Nephron (organoid): Measurements from ENCODE around the gene LGR5.

Experiments used
- H3K27ac Mint-ChIP-seq, 3 experiments: 2 replicates each; pipeline ENCODE4 v1.8.0; 2020; ENCODE audit warnings: mixed read lengths in 3 of 3, mild to moderate bottlenecking in 2 of 3, moderate library complexity in 1 of 3
- H3K27me3 Mint-ChIP-seq: 2 replicates; pipeline ENCODE4 v1.8.0; 2021; ENCODE audit warnings: low read depth, mild to moderate bottlenecking, moderate library complexity, mixed read lengths
- H3K36me3 Mint-ChIP-seq: 2 replicates; pipeline ENCODE4 v1.8.0; 2020; ENCODE audit warnings: low read depth, mixed read lengths
- H3K4me1 Mint-ChIP-seq: 2 replicates; pipeline ENCODE4 v1.8.0; 2020; ENCODE audit warnings: mixed read lengths
- H3K4me3 Mint-ChIP-seq, 3 experiments: 2 replicates each; pipeline ENCODE4 v1.8.0; 2020; ENCODE audit warnings: mild to moderate bottlenecking in 3 of 3, mixed read lengths in 3 of 3, moderate library complexity in 2 of 3
- H3K9me3 Mint-ChIP-seq: 2 replicates; pipeline ENCODE4 v1.8.0; 2020; ENCODE audit warnings: mixed read lengths
- CTCF ChIP-seq, 3 experiments: fragments of 200-600 bp; sonication (generic); IDR thresholded peaks; one replicate each; pipeline ENCODE4 v1.5.0; 2021; ENCODE audit warnings: antibody characterized with exemption in 3 of 3; ENCODE audit not compliant: unreplicated experiment in 3 of 3

The LGR5 gene

GRCh38 chr12:71400481-71400880 lies 39.1 kb upstream of the LGR5 start:
- no peak for TF ChIP-seq CTCF (IDR thresholded peaks at IDR 0.05; ENCODE audit: unreplicated experiment in 3 of 3)
- no peak overlapping the region for H3K4me3 Mint-ChIP-seq
- no peaks in the 10 kb centered on the region for H3K4me1 Mint-ChIP-seq
- H3K27ac Mint-ChIP-seq: no peak overlapping the region
- H3K27me3 Mint-ChIP-seq: peaks cover 4% of the 10 kb centered on the region
- no peaks in the 10 kb centered on the region for H3K36me3 Mint-ChIP-seq
- peaks cover 10% of the 10 kb centered on the region for H3K9me3 Mint-ChIP-seq

DNA sequence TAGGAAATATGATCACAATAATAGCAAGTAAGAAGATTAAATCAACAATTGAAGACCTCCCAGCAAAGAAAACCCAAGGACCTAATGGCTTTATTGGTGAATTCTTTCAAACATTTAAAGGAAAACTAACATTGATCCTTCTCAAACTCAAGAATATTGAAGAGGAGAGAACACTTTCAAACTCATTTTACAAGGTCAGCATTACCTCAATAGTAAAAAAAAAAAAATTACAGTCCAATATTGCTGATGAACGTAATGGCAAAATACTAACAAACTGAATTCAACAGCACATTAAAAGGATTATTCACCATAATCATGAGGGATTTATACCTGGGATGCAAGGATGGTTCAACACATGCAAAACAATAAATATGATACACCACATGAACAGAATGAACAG lies 33.7 kb upstream of the LGR5 start:
- Mint-ChIP-seq H3K27me3 (peaks cover 4% of the 10 kb centered on the region), H3K9me3 (peaks cover 38% of the 10 kb centered on the region), H3K36me3 (peaks cover 9% of the 10 kb centered on the region), H3K4me1 (no peaks in the 10 kb centered on the region), H3K27ac (no peak overlapping the region), H3K4me3 (no peak overlapping the region)
- no peak for TF ChIP-seq CTCF (IDR thresholded peaks at IDR 0.05; ENCODE audit: unreplicated experiment in 3 of 3)

- no peaks in the 10 kb centered on the region for H3K4me1 Mint-ChIP-seq
- no peak overlapping the region for H3K27ac Mint-ChIP-seq
- no peak overlapping the region for H3K4me3 Mint-ChIP-seq
- peaks cover 4% of the 10 kb centered on the region for H3K27me3 Mint-ChIP-seq
- TF ChIP-seq CTCF (IDR thresholded peaks at IDR 0.05; ENCODE audit: unreplicated experiment in 3 of 3): no peak
- peaks cover 12% of the 10 kb centered on the region for H3K36me3 Mint-ChIP-seq
- H3K9me3 Mint-ChIP-seq: peaks cover 56% of the 10 kb centered on the region
Measured at GRCh38 chr12:71407732-71408131, 31.9 kb upstream of the LGR5 start.

- H3K27ac Mint-ChIP-seq: no peak overlapping the region
- peaks cover 55% of the 10 kb centered on the region for H3K9me3 Mint-ChIP-seq
- no peak overlapping the region for H3K4me3 Mint-ChIP-seq
- no peak for TF ChIP-seq CTCF (IDR thresholded peaks at IDR 0.05; ENCODE audit: unreplicated experiment in 3 of 3)
- peaks cover 12% of the 10 kb centered on the region for H3K36me3 Mint-ChIP-seq
- no peaks in the 10 kb centered on the region for H3K4me1 Mint-ChIP-seq
- H3K27me3 Mint-ChIP-seq: no peaks in the 10 kb centered on the region
Measured at GRCh38 chr12:71410844-71411243, 28.8 kb upstream of the LGR5 start.

DNA sequence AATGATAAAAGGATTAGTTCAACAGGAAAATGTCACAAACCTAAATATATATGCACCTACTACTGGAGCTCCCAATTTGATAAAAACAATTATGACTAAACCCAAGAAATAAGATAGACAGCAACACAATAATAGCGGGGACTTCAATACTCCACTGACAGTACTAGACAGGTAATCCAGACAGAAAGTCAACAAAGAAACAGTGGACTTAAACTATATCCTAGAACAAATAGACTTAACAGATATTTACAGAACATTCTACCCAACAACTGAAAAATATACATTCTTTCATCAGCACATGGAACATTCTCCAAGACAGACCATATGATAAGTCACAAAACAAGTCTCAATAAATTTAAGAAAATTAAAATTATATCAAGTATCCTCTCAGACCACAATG lies 28.0 kb upstream of the LGR5 start:
- Mint-ChIP-seq H3K4me1 (peaks cover 1% of the 10 kb centered on the region), H3K27me3 (no peaks in the 10 kb centered on the region), H3K4me3 (no peak overlapping the region), H3K36me3 (peaks cover 12% of the 10 kb centered on the region), H3K9me3 (peaks cover 53% of the 10 kb centered on the region), H3K27ac (no peak overlapping the region)
- no peak for TF ChIP-seq CTCF (IDR thresholded peaks at IDR 0.05; ENCODE audit: unreplicated experiment in 3 of 3)

- Mint-ChIP-seq H3K9me3 (peaks cover 33% of the 10 kb centered on the region), H3K27me3 (peaks cover 6% of the 10 kb centered on the region), H3K27ac (no peak overlapping the region), H3K4me1 (peaks cover 5% of the 10 kb centered on the region), H3K4me3 (no peak overlapping the region), H3K36me3 (peaks cover 3% of the 10 kb centered on the region)
- TF ChIP-seq CTCF (IDR thresholded peaks at IDR 0.05; ENCODE audit: unreplicated experiment in 3 of 3): peak; percentile 77 to 85 (median 78)
Measured at GRCh38 chr12:71415336-71416231, 24.0 kb upstream of the LGR5 start.
